Activated naive CD8-positive, alpha-beta T cell (primary cell): ENCODE results near the gene ZNF383.
"Not testable (repeated sequence)": the region's sequence is repeated elsewhere in the genome, so short reads cannot be mapped to it uniquely, and the experiment has no call there.

Source experiments
- H3K27ac Mint-ChIP-seq: one replicate; pipeline ENCODE4 v1.8.0; 2021; ENCODE audit warnings: mixed read lengths
- H3K27me3 Mint-ChIP-seq: one replicate; pipeline ENCODE4 v1.8.0; 2021; ENCODE audit warnings: mixed read lengths
- H3K36me3 Mint-ChIP-seq: one replicate; pipeline ENCODE4 v1.8.0; 2021; ENCODE audit warnings: mixed read lengths
- H3K4me1 Mint-ChIP-seq: one replicate; pipeline ENCODE4 v1.8.0; 2021; ENCODE audit warnings: low read depth, mixed read lengths
- H3K4me3 Mint-ChIP-seq: one replicate; pipeline ENCODE4 v1.8.0; 2021; ENCODE audit warnings: mild to moderate bottlenecking, mixed read lengths
- H3K9me3 Mint-ChIP-seq: one replicate; pipeline ENCODE4 v1.8.0; 2021; ENCODE audit warnings: low read depth, mixed read lengths

The ZNF383 gene

GRCh38 chr19:37217775-37218591 is at the start of gene ZNF383:
TSS of gene ZNF383 (plus strand) at chr19:37218214. CDS start at chr19:37230454, 12,240 bp downstream.
- H3K9me3 Mint-ChIP-seq: peaks cover 5% of the 10 kb centered on the region
- no peaks in the 10 kb centered on the region for H3K27me3 Mint-ChIP-seq
- peak within 1 kb of the TSS; percentile 96 for H3K4me3 Mint-ChIP-seq
- peaks cover 33% of the 10 kb centered on the region for H3K4me1 Mint-ChIP-seq
- peaks cover 30% of the 10 kb centered on the region for H3K36me3 Mint-ChIP-seq
- peak within 1 kb of the TSS; percentile 94 for H3K27ac Mint-ChIP-seq

- Mint-ChIP-seq H3K27ac (no peak within 1 kb of the TSS), H3K36me3 (peaks cover 26% of the 10 kb centered on the region), H3K4me1 (peaks cover 4% of the 10 kb centered on the region), H3K4me3 (no peak within 1 kb of the TSS), H3K27me3 (no peaks in the 10 kb centered on the region), H3K9me3 (peaks cover 31% of the 10 kb centered on the region)
Measured at GRCh38 chr19:37172368-37173366, 45.3 kb upstream of the ZNF383 start, which contains the start of gene ZNF585A. TSS of gene ZNF585A (minus strand) at chr19:37172695. CDS start at chr19:37169910, 2,785 bp downstream.

- peaks cover 60% of the 10 kb centered on the region for H3K36me3 Mint-ChIP-seq
- not testable (repeated sequence) for H3K4me1 Mint-ChIP-seq
Measured at GRCh38 chr19:37186071-37186470, 31.9 kb upstream of the ZNF383 start.

GRCh38 chr19:37195248-37195647 is 22.8 kb upstream of the ZNF383 start:
- H3K4me3 Mint-ChIP-seq, H3K27ac Mint-ChIP-seq, H3K27me3 Mint-ChIP-seq, H3K4me1 Mint-ChIP-seq: not testable (repeated sequence)
- peaks cover 37% of the 10 kb centered on the region for H3K36me3 Mint-ChIP-seq
- peaks cover 18% of the 10 kb centered on the region for H3K9me3 Mint-ChIP-seq

More at GRCh38 chr19:37186071-37186470, 31.9 kb upstream of the ZNF383 start:
- H3K27ac Mint-ChIP-seq, H3K4me3 Mint-ChIP-seq, H3K27me3 Mint-ChIP-seq: not testable (repeated sequence)
- H3K9me3 Mint-ChIP-seq: peaks cover 22% of the 10 kb centered on the region

GRCh38 chr19:37197115-37197514 is 20.9 kb upstream of the ZNF383 start:
- H3K27me3 Mint-ChIP-seq: not testable (repeated sequence)

DNA sequence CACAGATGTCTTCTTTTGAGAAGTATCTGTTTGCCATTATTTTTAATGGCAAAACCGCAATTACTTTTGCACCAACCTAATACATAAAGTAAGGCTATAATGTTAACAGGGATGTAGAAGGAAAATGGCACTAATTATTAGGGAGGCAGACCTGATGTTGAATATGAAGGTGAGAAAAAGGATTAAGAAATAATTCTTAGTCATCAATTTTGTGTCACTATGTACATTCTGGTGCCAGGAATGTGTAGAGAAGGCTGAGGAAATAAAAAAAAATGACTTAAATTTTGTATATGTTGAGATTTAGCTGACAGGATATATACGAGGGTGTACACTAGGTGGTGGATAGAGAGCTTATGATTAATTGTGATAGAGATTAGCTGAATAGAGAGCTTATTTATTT is 20.2 kb upstream of the ZNF383 start:
- no peaks in the 10 kb centered on the region for H3K4me1 Mint-ChIP-seq
- H3K4me3 Mint-ChIP-seq: no peak overlapping the region
- H3K36me3 Mint-ChIP-seq: peaks cover 34% of the 10 kb centered on the region
- H3K27ac Mint-ChIP-seq: no peak overlapping the region
- H3K27me3 Mint-ChIP-seq: no peaks in the 10 kb centered on the region
- peaks cover 10% of the 10 kb centered on the region for H3K9me3 Mint-ChIP-seq

More at GRCh38 chr19:37197115-37197514, 20.9 kb upstream of the ZNF383 start:
- Mint-ChIP-seq H3K36me3 (peaks cover 33% of the 10 kb centered on the region), H3K9me3 (peaks cover 12% of the 10 kb centered on the region)
- not testable (repeated sequence) for H3K27ac Mint-ChIP-seq, H3K4me3 Mint-ChIP-seq, H3K4me1 Mint-ChIP-seq

GRCh38 chr19:37217480-37217774 is 587 bp upstream of the ZNF383 start:
- H3K27ac Mint-ChIP-seq: peak overlapping the region; percentile 94
- no peaks in the 10 kb centered on the region for H3K9me3 Mint-ChIP-seq
- H3K4me1 Mint-ChIP-seq: peaks cover 33% of the 10 kb centered on the region
- H3K4me3 Mint-ChIP-seq: peak overlapping the region; percentile 96
- H3K36me3 Mint-ChIP-seq: peaks cover 25% of the 10 kb centered on the region
- no peaks in the 10 kb centered on the region for H3K27me3 Mint-ChIP-seq

DNA sequence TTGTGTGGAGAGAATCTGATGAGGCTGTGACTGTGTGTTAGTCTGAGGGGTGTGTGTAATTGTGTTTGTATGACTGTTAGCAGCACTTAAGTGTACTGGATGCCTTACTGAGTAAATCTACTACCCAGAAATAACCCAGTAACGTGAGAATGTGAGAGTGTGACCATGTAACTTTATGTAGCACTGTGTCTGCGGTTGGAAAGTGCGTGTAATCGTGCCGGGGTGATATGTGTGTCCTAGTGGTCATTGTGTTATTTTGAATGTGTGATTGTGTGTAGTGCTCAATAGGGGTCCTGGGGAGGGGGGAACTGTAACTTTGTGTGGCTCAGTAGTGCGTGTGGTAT is 550 bp downstream of the ZNF383 start:
- no peaks in the 10 kb centered on the region for H3K27me3 Mint-ChIP-seq
- peaks cover 34% of the 10 kb centered on the region for H3K4me1 Mint-ChIP-seq
- H3K4me3 Mint-ChIP-seq: peak overlapping the region; percentile 96
- peaks cover 7% of the 10 kb centered on the region for H3K9me3 Mint-ChIP-seq
- H3K27ac Mint-ChIP-seq: peak overlapping the region; percentile 94
- peaks cover 33% of the 10 kb centered on the region for H3K36me3 Mint-ChIP-seq

DNA sequence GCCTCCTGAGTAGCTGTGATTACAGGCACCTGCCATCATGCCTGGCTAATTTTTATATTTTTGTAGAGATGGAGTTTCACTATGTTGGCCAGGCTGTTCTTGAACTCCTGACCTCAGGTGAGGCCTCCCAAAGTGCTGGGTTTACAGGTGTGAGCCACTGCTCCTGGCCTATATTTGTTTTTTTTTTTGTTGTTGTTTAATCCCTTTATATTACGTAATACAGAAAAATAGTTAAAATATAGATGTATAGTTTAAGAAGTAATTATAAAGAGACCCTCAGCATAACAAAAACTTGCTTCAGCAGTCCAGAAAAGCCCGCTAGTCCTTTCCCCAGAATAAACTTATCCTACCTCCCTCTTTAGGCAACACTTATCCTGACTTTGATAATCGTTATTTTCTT is 2.4 kb downstream of the ZNF383 start:
- H3K36me3 Mint-ChIP-seq: peaks cover 35% of the 10 kb centered on the region
- H3K4me3 Mint-ChIP-seq: no peak overlapping the region
- no peaks in the 10 kb centered on the region for H3K27me3 Mint-ChIP-seq
- peaks cover 34% of the 10 kb centered on the region for H3K4me1 Mint-ChIP-seq
- peaks cover 7% of the 10 kb centered on the region for H3K9me3 Mint-ChIP-seq
- no peak overlapping the region for H3K27ac Mint-ChIP-seq

GRCh38 chr19:37221136-37221535 is 3.1 kb downstream of the ZNF383 start:
- no peak overlapping the region for H3K27ac Mint-ChIP-seq
- H3K9me3 Mint-ChIP-seq: peaks cover 10% of the 10 kb centered on the region
- H3K36me3 Mint-ChIP-seq: peaks cover 37% of the 10 kb centered on the region
- no peaks in the 10 kb centered on the region for H3K27me3 Mint-ChIP-seq
- H3K4me3 Mint-ChIP-seq: no peak overlapping the region
- H3K4me1 Mint-ChIP-seq: peaks cover 34% of the 10 kb centered on the region

DNA sequence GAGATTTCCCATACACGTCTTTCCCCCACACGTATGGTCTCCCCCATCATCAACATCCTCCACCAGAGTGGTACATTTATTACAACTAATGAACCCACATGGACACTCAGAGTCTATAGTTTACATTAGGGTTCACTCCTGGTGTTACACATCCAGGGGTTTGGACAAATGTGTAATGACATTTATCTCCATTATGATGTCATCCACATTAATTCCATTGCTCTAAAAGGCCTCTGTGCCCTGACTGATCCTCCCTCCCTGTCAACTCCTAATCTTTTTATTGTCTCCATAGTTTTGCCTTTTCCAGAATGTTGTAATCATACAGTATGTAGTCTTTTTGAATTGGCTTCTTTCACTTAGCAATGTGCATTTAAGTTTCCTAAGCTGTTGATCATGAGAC is 8.2 kb downstream of the ZNF383 start:
- peaks cover 46% of the 10 kb centered on the region for H3K36me3 Mint-ChIP-seq
- H3K4me1 Mint-ChIP-seq: peaks cover 2% of the 10 kb centered on the region
- no peaks in the 10 kb centered on the region for H3K27me3 Mint-ChIP-seq
- no peak overlapping the region for H3K27ac Mint-ChIP-seq
- peaks cover 27% of the 10 kb centered on the region for H3K9me3 Mint-ChIP-seq
- H3K4me3 Mint-ChIP-seq: no peak overlapping the region

- Mint-ChIP-seq H3K27ac (no peak overlapping the region), H3K36me3 (peaks cover 46% of the 10 kb centered on the region), H3K4me1 (peaks cover 2% of the 10 kb centered on the region), H3K27me3 (no peaks in the 10 kb centered on the region), H3K4me3 (no peak overlapping the region), H3K9me3 (peaks cover 22% of the 10 kb centered on the region)
Measured at GRCh38 chr19:37227996-37228395, 10.0 kb downstream of the ZNF383 start.

GRCh38 chr19:37243206-37243632 is 25.2 kb downstream of the ZNF383 start:
- peaks cover 32% of the 10 kb centered on the region for H3K9me3 Mint-ChIP-seq
- H3K4me1 Mint-ChIP-seq: no peaks in the 10 kb centered on the region
- no peak overlapping the region for H3K27ac Mint-ChIP-seq
- H3K36me3 Mint-ChIP-seq: peaks cover 51% of the 10 kb centered on the region
- no peak overlapping the region for H3K4me3 Mint-ChIP-seq
- H3K27me3 Mint-ChIP-seq: no peaks in the 10 kb centered on the region

DNA sequence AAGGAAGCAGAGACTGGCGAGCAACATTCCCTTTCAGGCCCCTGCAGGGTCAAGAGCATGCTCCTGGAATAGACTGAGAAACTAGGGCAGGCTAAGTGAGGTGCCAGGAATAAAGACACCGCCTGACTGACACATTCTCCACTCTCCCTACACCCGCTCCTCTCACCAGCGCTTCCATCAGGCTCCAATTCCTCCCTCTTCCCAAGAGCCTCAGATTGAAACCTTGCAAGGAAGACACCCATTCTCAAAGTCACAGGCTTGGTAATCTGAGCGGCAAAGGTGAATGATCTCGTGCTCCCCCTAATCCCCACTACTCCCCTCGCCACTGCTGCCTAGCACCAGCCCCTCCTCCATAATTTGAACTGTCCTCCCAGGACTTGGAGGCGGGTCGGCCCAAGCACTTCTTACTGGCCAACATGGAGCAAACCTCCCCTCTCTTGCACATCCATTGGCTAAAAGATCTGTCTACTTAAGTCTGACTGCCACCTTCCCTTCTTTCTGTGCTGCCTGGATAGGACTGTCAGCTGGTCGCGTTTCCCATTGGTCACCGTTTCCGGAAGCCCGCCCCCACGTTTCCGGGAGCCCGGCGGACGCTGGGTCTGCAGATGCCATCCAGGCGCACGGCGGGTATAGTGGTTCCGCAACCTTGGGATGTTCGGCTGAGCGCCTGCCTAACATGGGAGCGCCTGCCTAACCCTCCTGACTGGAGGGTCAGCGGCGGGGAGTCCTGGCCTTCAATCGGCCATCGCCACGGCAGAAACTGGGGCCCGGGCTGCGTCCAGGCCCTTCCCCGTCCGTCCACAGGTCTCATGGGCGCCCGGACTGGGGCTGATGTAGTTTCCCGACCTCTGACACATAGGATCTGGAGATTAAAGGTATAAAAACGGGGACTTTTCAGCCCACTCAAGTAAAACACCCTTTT is 33.6 kb downstream of the ZNF383 start:
- H3K4me3 Mint-ChIP-seq: no peak overlapping the region
- no peaks in the 10 kb centered on the region for H3K4me1 Mint-ChIP-seq
- peaks cover 27% of the 10 kb centered on the region for H3K9me3 Mint-ChIP-seq
- H3K27me3 Mint-ChIP-seq: no peaks in the 10 kb centered on the region
- peaks cover 30% of the 10 kb centered on the region for H3K36me3 Mint-ChIP-seq
- no peak overlapping the region for H3K27ac Mint-ChIP-seq
